GM12878 (cell line): Measurements from ENCODE around the gene SYNPO2L. TPM values are rescaled to one million over a fixed set of nuclear protein-coding genes. Genes with fewer than 3 reads are reported as not detected.
A peak's percentile ranks its signal among the peaks of the same experiment; 100 is the strongest.

Source experiments
- ATAC-seq: fragments of 200-7000 bp; cut with Tn5 transposase; 3 replicates; pipeline ENCODE4 v1.9.1; 2020; ENCODE audit warnings: mild to moderate bottlenecking, moderate library complexity
- BruUV-seq: library from RNA; stranded (reverse); fragments of 400-500 nt; replicated peaks from 2 replicates; lab custom pipeline; 2021; lab: Mats Ljungman, UMichigan
- CTCF ChIA-PET: fragments of 300-600 bp; sonication (Branson Sonifier 250); formaldehyde crosslinking; extraction: SDS; loops from one replicate; lab custom pipeline; 2021; ENCODE audit warnings: inconsistent platforms; lab: Yijun Ruan, JAX
- POLR2A ChIA-PET: fragments of 350-600 bp; formaldehyde crosslinking; extraction: SDS; loops from one replicate; lab custom pipeline; 2021; ENCODE audit warnings: inconsistent platforms; lab: Charles Lee
- RAD21 ChIA-PET: fragments of 300-600 bp; sonication (Branson Sonifier 250); formaldehyde crosslinking; loops from one replicate; lab custom pipeline; 2023; ENCODE audit warnings: antibody characterized with exemption; ENCODE audit not compliant: unreplicated experiment; lab: Charles Lee
- SMC1A ChIA-PET: fragments of 300-600 bp; sonication (Branson Sonifier 250); formaldehyde crosslinking; loops from one replicate; lab custom pipeline; 2023; ENCODE audit not compliant: unreplicated experiment, uncharacterized antibody; lab: Charles Lee
- DNase-seq: peaks from one replicate; pipeline ENCODE4 v3.0.0-alpha.2; 2011; ENCODE audit warnings: low read depth, low spot score
- FAIRE-seq: peaks from 3 replicates; lab custom pipeline; 2011; peaks lifted over from hg19 to GRCh38; lab: Jason Lieb, UNC
- H2AFZ ChIP-seq: 2 replicates; pipeline ENCODE4 v1.6.0; 2011; ENCODE audit warnings: low read depth, low read length, control low read depth; ENCODE audit not compliant: control insufficient read depth
- H3K27ac ChIP-seq: 2 replicates; pipeline ENCODE4 v1.5.1; 2011; ENCODE audit warnings: control low read depth; ENCODE audit not compliant: control insufficient read depth, insufficient read depth
- H3K27me3 ChIP-seq, 2 experiments: replicated peaks in 1 of 2; 2 replicates each; pipeline versions ENCODE4 v1.6.0 to v1.6.1; 2011; ENCODE audit warnings: low read length in 1 of 2; ENCODE audit not compliant: control insufficient read depth in 2 of 2, insufficient read depth in 2 of 2
- H3K36me3 ChIP-seq, 2 experiments: 2 replicates each; pipeline ENCODE4 v1.5.1; 2011; ENCODE audit warnings: low read length in 1 of 2; ENCODE audit not compliant: control insufficient read depth in 2 of 2, insufficient read depth in 2 of 2
- H3K4me1 ChIP-seq: 2 replicates; pipeline ENCODE4 v1.6.1; 2011; ENCODE audit warnings: mild to moderate bottlenecking, low read length, moderate library complexity, mixed read lengths; ENCODE audit not compliant: control insufficient read depth, insufficient read depth
- H3K4me2 ChIP-seq: 2 replicates; pipeline ENCODE4 v1.6.0; 2011; ENCODE audit warnings: control low read depth; ENCODE audit not compliant: control insufficient read depth, insufficient read depth
- H3K4me3 ChIP-seq: fragments of 200-600 bp; sonication (generic); 2 replicates; pipeline ENCODE4 v1.5.1; 2016
- H3K79me2 ChIP-seq: 2 replicates; pipeline ENCODE4 v1.6.0; 2011; ENCODE audit warnings: low read length; ENCODE audit not compliant: control insufficient read depth, insufficient read depth
- H3K9ac ChIP-seq: 2 replicates; pipeline ENCODE4 v1.8.0; 2011; ENCODE audit warnings: low read length, control low read depth, mixed read lengths; ENCODE audit not compliant: control insufficient read depth, insufficient read depth
- H3K9me3 ChIP-seq: replicated peaks from 3 replicates; pipeline ENCODE4 v1.5.1; 2011; ENCODE audit warnings: mild to moderate bottlenecking, low read length; ENCODE audit not compliant: control insufficient read depth, insufficient read depth
- H4K20me1 ChIP-seq: 2 replicates; pipeline ENCODE4 v1.6.0; 2011; ENCODE audit not compliant: control insufficient read depth, insufficient read depth
- IKZF1 ChIP-seq: fragments of 450-650 bp; conservative IDR thresholded peaks from 2 replicates; pipeline ENCODE4 v1.6.1; 2017; ENCODE audit warnings: antibody characterized with exemption, mild to moderate bottlenecking
- PAX8 ChIP-seq: fragments of 450-650 bp; IDR thresholded peaks from 2 replicates; pipeline ENCODE4 v1.6.1; 2017; ENCODE audit warnings: mild to moderate bottlenecking, moderate library complexity
- POLR2AphosphoS5 ChIP-seq: IDR thresholded peaks from 2 replicates; pipeline ENCODE4 v1.6.1; 2011; ENCODE audit warnings: mild to moderate bottlenecking, low read length, inconsistent platforms
- RB1 ChIP-seq: fragments of 450-650 bp; formaldehyde crosslinking; IDR thresholded peaks from 2 replicates; pipeline ENCODE4 v1.6.1; 2017; ENCODE audit warnings: mild to moderate bottlenecking, borderline replicate concordance
- SMAD5 ChIP-seq: IDR thresholded peaks from 2 replicates; pipeline ENCODE4 v1.6.1; 2016; ENCODE audit warnings: antibody characterized with exemption, low read depth
- ZBTB33 ChIP-seq: fragments of 450-650 bp; IDR thresholded peaks from 2 replicates; pipeline ENCODE4 v1.6.1; 2017; ENCODE audit warnings: mild to moderate bottlenecking
- ZZZ3 ChIP-seq: IDR thresholded peaks from 2 replicates; pipeline ENCODE4 v1.6.1; 2011; ENCODE audit warnings: low read depth; ENCODE audit not compliant: control insufficient read depth, insufficient read length
- WGBS: methylation state at CpG from one replicate; pipeline ENCODE4 v1.1.6; 2016; ENCODE audit warnings: low lambda C conversion rate; ENCODE audit not compliant: insufficient replicate concordance, insufficient coverage; ENCODE audit errors: missing lambda C conversion rate; 5-methylcytosine and 5-hydroxymethylcytosine counted together
- in situ Hi-C: fragments of 300-500 bp; cut with MboI; formaldehyde crosslinking; loops from 9 replicates; pipeline ENCODE4 v1.14.3; 2018; ENCODE audit warnings: mixed read lengths
- intact Hi-C: fragments of 100-400 bp; cut with micrococcal nuclease; formaldehyde crosslinking; loops from one replicate; pipeline ENCODE4 v1.14.2; 2022; ENCODE audit not compliant: unreplicated experiment
- polyA plus RNA-seq, 11 experiments: library from polyadenylated mRNA; depleted of rRNA in 4 of 11; unstranded in 6 of 11; stranded (reverse) in 5 of 11; fragments of >200 nt; fragmentation: Nextera tagmentation in 4 of 11; fragmentation: Illumina TruSeq in 1 of 11; extraction: Ambion mirVana in 4 of 11; extraction: Trizol in 1 of 11; gene quantifications; 1 replicate in 1 of 11; 2 replicates in 10 of 11; pipeline versions ENCODE4 v1.2.1 to v1.2.3, GENCODE V29; 2011 to 2016; ENCODE audit warnings: inconsistent platforms in 2 of 11, missing spikeins in 2 of 11, low read depth in 1 of 11
- total RNA-seq, 4 experiments: library from RNA; depleted of rRNA in 3 of 4; stranded (reverse); fragments of >200 nt in 3 of 4; fragmentation: Illumina TruSeq in 1 of 4; extraction: Trizol in 1 of 4; gene quantifications; 2 replicates each; pipeline versions ENCODE4 v1.2.1 to v1.2.3, GENCODE V29; 2013 to 2021
- TF ChIP-seq, protein P1 (sequence below): fragments of 450-650 bp; IDR thresholded peaks from 2 replicates; pipeline ENCODE4 v1.6.1; 2017; ENCODE audit warnings: low read depth, mild to moderate bottlenecking, moderate library complexity
- TF ChIP-seq, protein P2 (sequence below): fragments of 450-650 bp; formaldehyde crosslinking; IDR thresholded peaks from 2 replicates; pipeline ENCODE4 v1.4.0; 2020; ENCODE audit warnings: mild to moderate bottlenecking, moderate library complexity

The SYNPO2L gene
- total and polyA plus RNA-seq, 10 of the 15 experiments (the other 5 are each of a cell fraction or from before 2014, with no cell fraction given), result 0.01 to 2.3 (median 0.59) TPM

GRCh38 chr10:73628405-73628804 is 27.4 kb downstream of the SYNPO2L start (continued):
- TF ChIP-seq IKZF1, result no peak
- no peak for TF ChIP-seq ZZZ3
- TF ChIP-seq, protein P1, sequence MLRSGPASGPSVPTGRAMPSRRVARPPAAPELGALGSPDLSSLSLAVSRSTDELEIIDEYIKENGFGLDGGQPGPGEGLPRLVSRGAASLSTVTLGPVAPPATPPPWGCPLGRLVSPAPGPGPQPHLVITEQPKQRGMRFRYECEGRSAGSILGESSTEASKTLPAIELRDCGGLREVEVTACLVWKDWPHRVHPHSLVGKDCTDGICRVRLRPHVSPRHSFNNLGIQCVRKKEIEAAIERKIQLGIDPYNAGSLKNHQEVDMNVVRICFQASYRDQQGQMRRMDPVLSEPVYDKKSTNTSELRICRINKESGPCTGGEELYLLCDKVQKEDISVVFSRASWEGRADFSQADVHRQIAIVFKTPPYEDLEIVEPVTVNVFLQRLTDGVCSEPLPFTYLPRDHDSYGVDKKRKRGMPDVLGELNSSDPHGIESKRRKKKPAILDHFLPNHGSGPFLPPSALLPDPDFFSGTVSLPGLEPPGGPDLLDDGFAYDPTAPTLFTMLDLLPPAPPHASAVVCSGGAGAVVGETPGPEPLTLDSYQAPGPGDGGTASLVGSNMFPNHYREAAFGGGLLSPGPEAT, result no peak
- no peak for TF ChIP-seq PAX8
- no peak for TF ChIP-seq ZBTB33
- TF ChIP-seq, all 136 proteins: peak for 0

GRCh38 chr10:73627300-73627699 is 28.5 kb downstream of the SYNPO2L start:
- WGBS, result 99% methylated on average over 6 of the region's 6 CpGs
- peaks cover 5% of the 10 kb centered on the region for H3K4me1 ChIP-seq
- no peak overlapping the region for H3K9ac ChIP-seq
- no peaks in the 10 kb centered on the region for H3K27me3 ChIP-seq
- no peaks in the 10 kb centered on the region for H3K36me3 ChIP-seq
- no peaks in the 10 kb centered on the region for H3K9me3 ChIP-seq
- in situ Hi-C loops, result no loop called here
- peaks cover 10% of the 10 kb centered on the region for H3K79me2 ChIP-seq
- ATAC-seq (no peak), DNase-seq (no peak), FAIRE-seq (no peak)
- POLR2A ChIA-PET, result interaction anchor here (0.9 kb wide), 1 partner anchor 16 kb away, joined by 3 read pairs; no protein-coding TSS in a partner anchor
- SMC1A ChIA-PET, result interaction anchor here (0.6 to 6.6 kb wide), 5 partner anchors 14 to 97 kb away, joined by 3 to 38 read pairs (median 5); partner anchors contain the start of genes MYOZ1 and USP54
- no peaks in the 10 kb centered on the region for H4K20me1 ChIP-seq
- intact Hi-C loops, result loop anchor here (5.0 kb wide), 1 partner anchor 100 kb away; no protein-coding TSS in a partner anchor
- H3K27ac ChIP-seq, result no peak overlapping the region
- no peak overlapping the region for H2AFZ ChIP-seq
- TF ChIP-seq RB1 (no peak), SMAD5 (no peak), POLR2AphosphoS5 (peak; percentile 58; the same call in 1 of the 2 replicates)
- TF ChIP-seq, protein P2, sequence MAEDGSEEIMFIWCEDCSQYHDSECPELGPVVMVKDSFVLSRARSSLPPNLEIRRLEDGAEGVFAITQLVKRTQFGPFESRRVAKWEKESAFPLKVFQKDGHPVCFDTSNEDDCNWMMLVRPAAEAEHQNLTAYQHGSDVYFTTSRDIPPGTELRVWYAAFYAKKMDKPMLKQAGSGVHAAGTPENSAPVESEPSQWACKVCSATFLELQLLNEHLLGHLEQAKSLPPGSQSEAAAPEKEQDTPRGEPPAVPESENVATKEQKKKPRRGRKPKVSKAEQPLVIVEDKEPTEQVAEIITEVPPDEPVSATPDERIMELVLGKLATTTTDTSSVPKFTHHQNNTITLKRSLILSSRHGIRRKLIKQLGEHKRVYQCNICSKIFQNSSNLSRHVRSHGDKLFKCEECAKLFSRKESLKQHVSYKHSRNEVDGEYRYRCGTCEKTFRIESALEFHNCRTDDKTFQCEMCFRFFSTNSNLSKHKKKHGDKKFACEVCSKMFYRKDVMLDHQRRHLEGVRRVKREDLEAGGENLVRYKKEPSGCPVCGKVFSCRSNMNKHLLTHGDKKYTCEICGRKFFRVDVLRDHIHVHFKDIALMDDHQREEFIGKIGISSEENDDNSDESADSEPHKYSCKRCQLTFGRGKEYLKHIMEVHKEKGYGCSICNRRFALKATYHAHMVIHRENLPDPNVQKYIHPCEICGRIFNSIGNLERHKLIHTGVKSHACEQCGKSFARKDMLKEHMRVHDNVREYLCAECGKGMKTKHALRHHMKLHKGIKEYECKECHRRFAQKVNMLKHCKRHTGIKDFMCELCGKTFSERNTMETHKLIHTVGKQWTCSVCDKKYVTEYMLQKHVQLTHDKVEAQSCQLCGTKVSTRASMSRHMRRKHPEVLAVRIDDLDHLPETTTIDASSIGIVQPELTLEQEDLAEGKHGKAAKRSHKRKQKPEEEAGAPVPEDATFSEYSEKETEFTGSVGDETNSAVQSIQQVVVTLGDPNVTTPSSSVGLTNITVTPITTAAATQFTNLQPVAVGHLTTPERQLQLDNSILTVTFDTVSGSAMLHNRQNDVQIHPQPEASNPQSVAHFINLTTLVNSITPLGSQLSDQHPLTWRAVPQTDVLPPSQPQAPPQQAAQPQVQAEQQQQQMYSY, result no peak
- RAD21 ChIA-PET, result interaction anchor here (0.8 to 7.3 kb wide), 2 partner anchors 17 to 22 kb away, joined by 3 to 33 read pairs; no protein-coding TSS in a partner anchor
- CTCF ChIA-PET, result interaction anchor here (0.7 to 7.7 kb wide), 2 partner anchors 16 to 131 kb away, joined by 3 to 60 read pairs; partner anchors contain the start of gene MYOZ1
- H3K4me2 ChIP-seq, result peak overlapping the region; percentile 41
- H3K4me3 ChIP-seq, result no peak overlapping the region
- BruUV-seq, result no TSS peak
